H1 (cell line): ENCODE data around the gene PITPNC1. TPM values are rescaled to one million over a fixed set of nuclear protein-coding genes. Genes with fewer than 3 reads are reported as not detected.

Source experiments
- CTCF ChIP-seq, 3 experiments: IDR thresholded peaks; 1 replicate in 2 of 3; 2 replicates in 1 of 3; pipeline versions ENCODE4 v1.5.1 to v1.6.1; 2011; ENCODE audit warnings: low read length in 3 of 3, mild to moderate bottlenecking in 3 of 3, inconsistent platforms in 2 of 3, low read depth in 1 of 3, moderate library complexity in 1 of 3; ENCODE audit not compliant: insufficient read depth in 1 of 3; ENCODE audit errors: control extremely low read depth in 1 of 3
- KDM1A ChIP-seq: fragments of 200-600, 300-600 bp; sonication (generic); IDR thresholded peaks from 2 replicates; pipeline ENCODE4 v1.7.1; 2016; ENCODE audit warnings: mild to moderate bottlenecking, low read length, borderline replicate concordance
- NANOG ChIP-seq: IDR thresholded peaks from 2 replicates; pipeline ENCODE4 v1.6.1; 2011; ENCODE audit warnings: low read length, low read depth, mild to moderate bottlenecking, inconsistent platforms; ENCODE audit not compliant: insufficient read depth, poor library complexity, severe bottlenecking
- RAD21 ChIP-seq, 2 experiments: IDR thresholded peaks in 1 of 2; conservative IDR thresholded peaks in 1 of 2; 2 replicates each; pipeline ENCODE4 v1.6.1; 2011; ENCODE audit warnings: low read depth in 2 of 2, low read length in 2 of 2, improper control_type of control experiment in 1 of 2, inconsistent platforms in 1 of 2, mild to moderate bottlenecking in 1 of 2, moderate library complexity in 1 of 2
- SP2 ChIP-seq: IDR thresholded peaks from 2 replicates; pipeline ENCODE4 v1.6.1; 2012; ENCODE audit warnings: mild to moderate bottlenecking, low read length, inconsistent platforms
- polyA plus RNA-seq, 7 experiments: library from polyadenylated mRNA; depleted of rRNA in 3 of 7; stranded (reverse) in 5 of 7; unstranded in 2 of 7; fragments of >200 nt in 5 of 7; fragments of 200-250 nt in 2 of 7; gene quantifications; 1 replicate in 5 of 7; 2 replicates in 1 of 7; 4 replicates in 1 of 7; pipeline versions ENCODE4 v1.2.1 to v1.2.3, GENCODE V29; 2011 to 2013; ENCODE audit warnings: missing spikeins in 2 of 7, mixed read lengths in 2 of 7
- total RNA-seq: library from RNA; stranded (reverse); fragmentation: NEBNext Ultra II Directional; extraction: Animal tissue kit (Norgen Biotek cat#: 25700); gene quantifications from 2 replicates; pipeline ENCODE4 v1.2.1, GENCODE V29; 2021

The PITPNC1 gene
- total and polyA plus RNA-seq, 2 of the 8 experiments (the other 6 are each of a cell fraction or from before 2014, with no cell fraction given), result 17.6 to 54.7 TPM

- peak; percentile 44 to 84 (median 81) for TF ChIP-seq CTCF (IDR thresholded peaks at IDR 0.05; ENCODE audit: control extremely low read depth in 1 of 3, insufficient read depth in 1 of 3, low read depth in 1 of 3, low read length in 3 of 3)
- TF ChIP-seq RAD21 (IDR thresholded peaks at IDR 0.05 in 1 of 2, conservative IDR thresholded peaks at IDR 0.05 in 1 of 2; ENCODE audit: low read depth in 2 of 2, low read length in 2 of 2), result peak; percentile 89 to 91
- no peak for TF ChIP-seq KDM1A
- TF ChIP-seq NANOG, result peak; percentile 11
- no peak for TF ChIP-seq SP2
Observed at GRCh38 chr17:67602974-67603373, 225.9 kb downstream of the PITPNC1 start (continued).
